NCI-H2196 (cell line): ENCODE results near the gene SFRP4.
A peak's percentile ranks its signal among the peaks of the same experiment; 100 is the strongest.
"Not testable (repeated sequence)": the region's sequence is repeated elsewhere in the genome, so short reads cannot be mapped to it uniquely, and the experiment has no call there.

ENCODE experiments used
- DNase-seq: peaks from one replicate; lab custom pipeline; 2025; ENCODE audit not compliant: unreplicated experiment; lab: John Stamatoyannopoulos, UW

SFRP4 gene

GRCh38 chr7:37916673-37917660 is at the start of gene SFRP4:
SFRP4 (minus strand) TSS chr7:37916817; CDS start chr7:37916537, 280 bp downstream.
- DNase-seq, result peak; percentile 2

DNA sequence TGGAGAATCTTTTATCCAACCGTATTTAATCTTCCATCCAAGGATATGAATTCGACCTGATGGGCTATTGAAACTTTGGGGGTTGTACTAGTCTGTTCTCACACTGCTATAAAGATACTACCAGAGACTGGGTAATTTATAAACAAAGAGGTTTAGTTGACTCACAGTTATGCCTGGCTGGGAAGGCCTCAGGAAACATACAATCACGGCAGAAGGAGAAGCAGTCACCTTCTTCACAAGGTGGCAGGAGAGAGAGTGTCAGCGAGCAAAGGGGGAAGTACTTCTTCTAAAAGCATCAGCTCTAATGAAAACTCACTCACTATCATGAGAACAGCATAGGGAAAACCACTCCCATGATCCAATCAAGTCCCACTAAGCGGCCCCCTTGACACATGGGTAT is 47.6 kb upstream of the SFRP4 start:
- no peak for DNase-seq

DNA sequence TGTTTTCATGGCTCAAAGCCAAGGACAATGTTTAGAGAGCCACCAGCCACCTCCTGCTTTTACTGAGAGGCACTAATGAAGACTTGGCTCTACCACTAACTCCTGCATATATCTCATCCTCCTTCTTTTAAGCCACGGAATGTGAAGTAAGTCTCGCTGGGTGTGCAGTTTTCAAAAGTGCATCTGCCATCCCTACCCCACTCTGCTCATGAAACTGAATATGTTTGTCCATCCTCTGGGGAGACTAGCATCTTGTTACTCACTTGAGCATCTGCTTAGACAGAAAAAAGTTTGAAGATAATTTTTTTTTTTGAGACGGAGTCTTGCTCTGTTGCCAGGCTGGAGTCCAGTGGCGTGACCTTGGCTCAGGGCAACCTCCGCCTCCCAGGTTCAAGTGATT is 44.6 kb upstream of the SFRP4 start:
- no peak for DNase-seq

DNA sequence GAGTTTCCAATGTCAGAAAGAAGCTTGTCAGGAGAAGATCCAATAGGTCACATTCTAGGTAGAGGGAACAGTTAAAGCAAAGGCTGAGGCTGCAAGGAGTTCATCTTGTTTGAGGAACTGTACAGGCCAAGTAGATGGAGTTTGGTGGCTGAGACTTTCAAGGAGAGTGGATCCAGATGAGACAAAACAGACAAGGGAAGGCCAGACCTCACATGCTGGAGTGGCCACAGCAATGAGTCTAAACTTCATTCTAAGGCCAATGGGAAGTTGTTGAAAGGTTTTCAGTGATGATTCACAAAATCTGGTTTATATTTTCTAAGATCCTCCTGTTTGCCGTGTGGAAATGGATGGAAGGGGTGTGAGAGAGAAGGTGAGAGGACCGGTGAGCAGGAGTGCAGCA is 43.9 kb upstream of the SFRP4 start:
- DNase-seq, result no peak

GRCh38 chr7:37957221-37957970 is 40.8 kb upstream of the SFRP4 start:
- no peak for DNase-seq

DNA sequence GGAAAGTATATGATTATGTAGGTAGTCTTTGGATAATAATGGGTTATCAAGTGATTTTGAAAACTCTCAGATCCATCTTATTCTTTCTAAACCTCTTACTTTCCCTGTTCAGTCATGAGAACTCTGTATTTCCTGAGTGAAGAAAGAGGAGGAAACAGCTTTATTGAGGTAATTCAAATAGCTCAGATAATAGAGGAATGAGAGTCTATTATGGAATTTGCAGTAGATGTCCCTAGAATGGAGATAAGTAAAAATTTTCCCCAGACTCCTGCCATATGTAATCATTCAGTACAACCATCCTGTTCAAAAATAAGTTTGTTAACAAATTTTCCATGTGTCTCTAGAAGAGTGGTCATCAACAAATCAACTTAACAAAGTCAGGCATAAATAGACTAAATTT is 40.2 kb upstream of the SFRP4 start:
- no peak for DNase-seq

- DNase-seq, result not testable (repeated sequence)
Observed at GRCh38 chr7:37954217-37954616, 37.6 kb upstream of the SFRP4 start.

GRCh38 chr7:37952240-37952639 is 35.6 kb upstream of the SFRP4 start:
- DNase-seq, result no peak

GRCh38 chr7:37947941-37948210 is 31.3 kb upstream of the SFRP4 start:
- no peak for DNase-seq

- DNase-seq, result no peak
Observed at GRCh38 chr7:37947138-37947940, 30.7 kb upstream of the SFRP4 start.

GRCh38 chr7:37945336-37945735 is 28.7 kb upstream of the SFRP4 start:
- no peak for DNase-seq

- no peak for DNase-seq
Observed at GRCh38 chr7:37944737-37945054, 28.1 kb upstream of the SFRP4 start.

DNA sequence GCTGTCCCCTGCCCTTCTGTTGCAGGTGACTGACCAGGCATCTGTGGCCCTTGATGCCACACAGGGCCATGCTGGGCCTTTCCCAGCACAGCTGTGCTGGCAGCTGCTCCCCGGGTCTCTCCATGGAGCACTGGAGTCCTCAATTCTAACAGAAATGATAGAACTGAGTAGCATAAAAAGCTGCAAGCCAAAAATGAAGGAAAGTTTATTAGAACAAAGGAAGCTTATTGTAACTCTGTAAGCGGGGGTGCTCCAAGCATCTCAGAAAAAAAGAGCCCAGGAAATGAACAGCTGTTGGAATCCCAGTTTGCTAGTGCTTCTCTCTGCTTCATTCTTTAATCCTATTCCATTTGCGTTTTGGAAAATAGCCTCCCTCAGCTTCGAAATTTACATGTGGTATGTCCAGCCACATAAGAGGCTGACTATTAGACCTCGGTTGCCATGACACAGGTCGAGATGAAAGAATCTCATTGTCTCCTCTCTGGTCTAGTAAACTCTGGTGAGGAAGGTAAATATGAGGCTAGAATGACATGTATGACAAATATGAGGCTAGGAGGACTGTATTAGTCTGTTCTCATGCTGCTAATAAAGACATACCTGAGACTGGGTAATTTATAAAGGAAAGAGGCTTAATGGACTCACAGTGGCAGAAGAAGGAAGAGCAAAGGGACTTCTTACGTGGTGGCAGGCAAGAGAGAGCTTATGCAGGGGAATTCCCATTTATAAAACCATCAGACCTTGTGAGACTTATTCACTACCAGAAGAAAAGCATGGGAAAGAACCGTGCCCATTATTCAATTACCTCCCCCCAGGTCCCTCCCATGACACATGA is 27.5 kb upstream of the SFRP4 start:
- DNase-seq, result no peak

- no peak for DNase-seq
Observed at GRCh38 chr7:37942934-37943610, 26.5 kb upstream of the SFRP4 start.

DNA sequence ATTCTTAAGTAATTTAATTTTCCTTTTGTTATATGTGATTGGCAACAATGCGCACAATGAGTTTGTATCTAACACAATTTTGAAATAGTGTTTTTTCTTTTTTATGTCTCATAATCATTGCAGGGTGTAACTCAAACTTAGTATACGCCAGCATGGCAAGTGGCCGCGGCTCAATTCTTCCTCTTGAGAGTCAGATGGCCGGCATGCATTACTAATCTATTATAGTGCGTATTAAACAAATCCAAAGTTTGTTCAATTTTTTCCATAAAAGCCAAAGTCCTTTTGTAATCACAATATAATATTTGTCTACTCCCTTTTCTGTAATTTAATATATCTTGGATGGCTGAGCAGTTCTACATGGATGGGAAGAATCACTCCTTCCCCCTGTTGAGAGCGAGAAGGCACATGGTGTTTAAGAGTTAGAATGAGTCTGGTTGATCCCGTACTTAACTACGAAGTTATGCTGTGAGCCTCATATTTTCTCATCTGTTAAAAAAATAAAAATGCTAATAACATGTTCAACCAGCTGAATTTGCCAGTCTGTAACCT is 16.5 kb upstream of the SFRP4 start:
- DNase-seq, result no peak

GRCh38 chr7:37932543-37932942 is 15.9 kb upstream of the SFRP4 start:
- DNase-seq, result no peak

GRCh38 chr7:37930226-37930948 is 13.8 kb upstream of the SFRP4 start:
- DNase-seq, result no peak

DNA sequence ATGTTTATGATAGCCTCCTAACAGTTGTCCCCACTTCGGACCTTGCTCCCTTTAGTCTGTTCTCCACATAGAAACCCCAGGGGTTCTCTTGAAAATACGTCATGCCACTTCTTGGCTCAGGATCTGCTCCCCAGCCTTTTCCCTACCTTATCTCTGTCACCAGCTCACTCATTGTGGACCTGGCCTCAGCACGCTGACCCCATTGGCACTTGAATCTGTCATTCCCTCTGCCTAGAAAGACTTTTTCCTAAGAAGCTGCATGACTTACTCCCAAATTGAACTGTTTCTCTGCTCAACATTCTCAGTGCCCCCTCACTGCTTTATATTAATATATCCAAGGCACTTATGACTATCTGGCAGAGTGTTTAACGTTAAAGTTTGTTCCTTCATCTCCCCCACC is 12.3 kb upstream of the SFRP4 start:
- no peak for DNase-seq

GRCh38 chr7:37927773-37928444 is 11.3 kb upstream of the SFRP4 start:
- no peak for DNase-seq
